CD4-positive, alpha-beta T cell (primary cell): ENCODE results near the gene NATD1. TPM values are rescaled to one million over a fixed set of nuclear protein-coding genes. Genes with fewer than 3 reads are reported as not detected.
A peak's percentile ranks its signal among the peaks of the same experiment; 100 is the strongest.

Source experiments
- ATAC-seq: fragments of 200-7000 bp; cut with Tn5 transposase; one replicate; pipeline ENCODE4 v1.10.0; 2022; ENCODE audit warnings: mild to moderate bottlenecking; ENCODE audit not compliant: poor library complexity
- CTCF ChIA-PET: fragments of 350-600 bp; sonication (Branson Sonifier 250); formaldehyde crosslinking; loops from one replicate; lab custom pipeline; 2021; ENCODE audit warnings: antibody characterized with exemption, inconsistent platforms; lab: Charles Lee
- POLR2A ChIA-PET: fragments of 350-600 bp; sonication (Branson Sonifier 250); formaldehyde crosslinking; loops from one replicate; lab custom pipeline; 2021; ENCODE audit warnings: antibody characterized with exemption, inconsistent platforms; lab: Charles Lee
- DNase-seq, 14 experiments: peaks; one replicate each; pipeline ENCODE4 v3.0.0-alpha.2; 2013 to 2020; ENCODE audit warnings: mixed read lengths in 2 of 14
- H3K27ac ChIP-seq, 2 donors: one replicate each; pipeline versions ENCODE4 v1.5.1 to v1.7.0; 2013; ENCODE audit warnings: low read length in 2 of 2, low read depth in 1 of 2, mild to moderate bottlenecking in 1 of 2
- H3K27me3 ChIP-seq, 2 experiments: 1 replicate in 1 of 2; 2 replicates in 1 of 2; pipeline versions ENCODE4 v1.6.1 to v1.7.0; 2013; ENCODE audit warnings: low read length in 2 of 2, control low read depth in 1 of 2, mild to moderate bottlenecking in 1 of 2, moderate library complexity in 1 of 2; ENCODE audit not compliant: insufficient read depth in 2 of 2, control insufficient read depth in 1 of 2
- H3K36me3 ChIP-seq: one replicate; pipeline ENCODE4 v1.6.1; 2013; ENCODE audit warnings: low read length, control low read depth; ENCODE audit not compliant: insufficient read depth
- H3K4me1 ChIP-seq: one replicate; pipeline ENCODE4 v1.6.1; 2013; ENCODE audit warnings: low read length, control low read depth; ENCODE audit not compliant: insufficient read depth
- H3K4me3 ChIP-seq: one replicate; pipeline ENCODE4 v1.5.1; 2013; ENCODE audit warnings: mild to moderate bottlenecking, low read length, moderate library complexity
- H3K9me3 ChIP-seq, 2 experiments: 1 replicate in 1 of 2; 2 replicates in 1 of 2; pipeline versions ENCODE4 v1.6.1 to v1.7.0; 2013; ENCODE audit warnings: low read length in 2 of 2, mild to moderate bottlenecking in 2 of 2, control low read depth in 1 of 2, moderate library complexity in 1 of 2; ENCODE audit not compliant: control insufficient read depth in 1 of 2, insufficient read depth in 1 of 2
- H3K27ac Mint-ChIP-seq: one replicate; pipeline ENCODE4 v1.8.0; 2020; ENCODE audit warnings: mixed read lengths
- H3K27me3 Mint-ChIP-seq: one replicate; pipeline ENCODE4 v1.8.0; 2021; ENCODE audit warnings: mixed read lengths
- H3K36me3 Mint-ChIP-seq: one replicate; pipeline ENCODE4 v1.8.0; 2021; ENCODE audit warnings: low read depth, mixed read lengths
- H3K4me1 Mint-ChIP-seq: one replicate; pipeline ENCODE4 v1.8.0; 2021; ENCODE audit warnings: low read depth, mixed read lengths
- H3K4me3 Mint-ChIP-seq: one replicate; pipeline ENCODE4 v1.8.0; 2020; ENCODE audit warnings: mild to moderate bottlenecking, mixed read lengths
- H3K9me3 Mint-ChIP-seq: one replicate; pipeline ENCODE4 v1.8.0; 2020; ENCODE audit warnings: mixed read lengths
- CTCF ChIP-seq: fragments of 200-600 bp; IDR thresholded peaks from one replicate; pipeline ENCODE4 v1.8.0; 2022; ENCODE audit warnings: antibody characterized with exemption, mild to moderate bottlenecking
- intact Hi-C, 2 experiments: fragments of 100-400 bp; cut with DNase I in 1 of 2; cut with micrococcal nuclease in 1 of 2; formaldehyde crosslinking; loops; one replicate each; pipeline versions ENCODE4 v1.15.1 to v1.9.0; 2023 to 2025; cut with DNase I, micrococcal nuclease
- total RNA-seq, 174 experiments: library from RNA in 2 of 174; stranded (reverse) in 2 of 174; gene quantifications; one replicate each; pipeline ENCODE4 v1.2.3 and lab custom pipeline; 2021 to 2026

NATD1 gene
- total RNA-seq, 2 experiments from 2014 or later, result 5.9 to 6.1 TPM

DNA sequence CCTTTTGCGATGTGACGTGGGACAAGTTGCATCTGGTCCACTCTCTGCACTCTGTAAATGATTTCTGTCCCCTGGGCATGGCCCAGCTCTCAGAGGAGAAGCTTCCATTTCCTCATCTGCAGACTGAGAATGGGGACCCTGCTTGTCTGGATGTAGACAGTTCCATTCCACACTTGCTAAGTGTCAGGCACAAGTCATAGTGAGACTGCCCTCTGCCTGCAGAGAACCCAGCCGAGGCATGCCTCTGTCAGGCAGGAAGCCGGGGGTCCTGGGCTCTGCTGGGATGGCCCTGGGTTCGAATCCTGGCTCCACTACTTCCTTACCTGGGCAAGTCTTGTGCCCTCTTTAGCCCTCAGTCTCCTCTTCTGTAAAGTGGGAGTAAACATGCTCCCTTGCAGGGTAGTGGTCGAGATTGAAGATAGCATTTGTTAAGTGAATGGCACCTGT lies 35.4 kb upstream of the NATD1 start:
- POLR2A ChIA-PET, result interaction anchor here (0.7 to 3.0 kb wide), 4 partner anchors 11 to 245 kb away, joined by 3 to 36 read pairs (median 6); partner anchors contain the start of genes NATD1 and USP22
- peak overlapping the region; percentile 74 for H3K4me3 Mint-ChIP-seq
- Histone ChIP-seq H3K4me1 (peaks cover 71% of the 10 kb centered on the region), H3K36me3 (no peaks in the 10 kb centered on the region), H3K27me3 (no peaks in the 10 kb centered on the region), H3K4me3 (peak overlapping the region; percentile 98), H3K27ac (peak overlapping the region; percentile 87 to 94), H3K9me3 (peaks cover 0 to 30% of the 10 kb centered on the region in 2 experiments)
- no peaks in the 10 kb centered on the region for H3K9me3 Mint-ChIP-seq
- intact Hi-C loops, result loop anchor here (1.0 to 10.0 kb wide), 5 partner anchors 10 to 1134 kb away; partner anchors contain the start of genes NATD1 (in 1 of the 2) and USP22 (in 1 of the 2)
- H3K27ac Mint-ChIP-seq, result peak overlapping the region; percentile 98
- H3K36me3 Mint-ChIP-seq, result peaks cover 16% of the 10 kb centered on the region
- H3K4me1 Mint-ChIP-seq, result peaks cover 54% of the 10 kb centered on the region
- CTCF ChIA-PET, result interaction anchor here (0.9 to 2.6 kb wide), 5 partner anchors 9 to 245 kb away, joined by 3 to 16 read pairs (median 5); partner anchors contain the start of gene USP22
- peaks cover 8% of the 10 kb centered on the region for H3K27me3 Mint-ChIP-seq
- ATAC-seq (no peak), DNase-seq (peak in 4 of 14 experiments; percentile 45 to 56 (median 49))
- no peak for TF ChIP-seq CTCF

GRCh38 chr17:21287703-21288449 lies 34.7 kb upstream of the NATD1 start:
- ChIA-PET CTCF (interaction anchor here (0.9 to 2.6 kb wide), 7 partner anchors 8 to 244 kb away, joined by 3 to 16 read pairs (median 5); partner anchors contain the start of gene USP22), POLR2A (interaction anchor here (0.7 to 3.0 kb wide), 4 partner anchors 10 to 245 kb away, joined by 3 to 36 read pairs (median 6); partner anchors contain the start of genes NATD1 and USP22)
- peaks cover 55% of the 10 kb centered on the region for H3K4me1 Mint-ChIP-seq
- peaks cover 7% of the 10 kb centered on the region for H3K27me3 Mint-ChIP-seq
- DNase-seq, result peak; percentile 86 to 99 (median 94)
- H3K4me1 ChIP-seq, result peaks cover 71% of the 10 kb centered on the region
- peaks cover 16% of the 10 kb centered on the region for H3K36me3 Mint-ChIP-seq
- peak overlapping the region; percentile 98 for H3K27ac Mint-ChIP-seq
- H3K4me3 Mint-ChIP-seq, result peak overlapping the region; percentile 98
- no peaks in the 10 kb centered on the region for H3K36me3 ChIP-seq
- H3K4me3 ChIP-seq, result peak overlapping the region; percentile 98
- H3K9me3 ChIP-seq, result peaks cover 0 to 22% of the 10 kb centered on the region in 2 experiments
- peak overlapping the region; percentile 87 to 94 for H3K27ac ChIP-seq
- no peaks in the 10 kb centered on the region for H3K27me3 ChIP-seq
- intact Hi-C loops, result loop anchor here (1.0 to 10.0 kb wide), 6 partner anchors 10 to 1133 kb away; partner anchors contain the start of genes NATD1 (in 1 of the 2) and USP22 (in 1 of the 2)
- H3K9me3 Mint-ChIP-seq, result no peaks in the 10 kb centered on the region
- TF ChIP-seq CTCF, result no peak
- peak; percentile 69 for ATAC-seq

- peak overlapping the region; percentile 98 for H3K27ac Mint-ChIP-seq
- peak overlapping the region; percentile 98 for H3K4me3 ChIP-seq
- H3K27me3 ChIP-seq, result no peaks in the 10 kb centered on the region
- peaks cover 9% of the 10 kb centered on the region for H3K36me3 Mint-ChIP-seq
- no peaks in the 10 kb centered on the region for H3K27me3 Mint-ChIP-seq
- no peak for ATAC-seq
- peaks cover 54% of the 10 kb centered on the region for H3K4me1 Mint-ChIP-seq
- peaks cover 70% of the 10 kb centered on the region for H3K4me1 ChIP-seq
- H3K36me3 ChIP-seq, result no peaks in the 10 kb centered on the region
- H3K9me3 ChIP-seq, result peaks cover 0 to 15% of the 10 kb centered on the region in 2 experiments
- no peaks in the 10 kb centered on the region for H3K9me3 Mint-ChIP-seq
- CTCF ChIA-PET, result interaction anchor here (1.3 to 2.6 kb wide), 6 partner anchors 8 to 244 kb away, joined by 3 to 16 read pairs (median 6); partner anchors contain the start of gene USP22
- peak overlapping the region; percentile 87 to 94 for H3K27ac ChIP-seq
- peak in 1 of 14 experiments; percentile 56 for DNase-seq
- POLR2A ChIA-PET, result interaction anchor here (1.3 to 3.0 kb wide), 4 partner anchors 9 to 244 kb away, joined by 4 to 36 read pairs (median 10); partner anchors contain the start of genes NATD1 and USP22
- intact Hi-C loops, result loop anchor here (2.0 to 10.0 kb wide), 4 partner anchors 35 to 1132 kb away; partner anchors contain the start of genes NATD1 (in 1 of the 2) and USP22 (in 1 of the 2)
- TF ChIP-seq CTCF, result no peak
- peak overlapping the region; percentile 98 for H3K4me3 Mint-ChIP-seq
Observed at GRCh38 chr17:21286909-21287702, 33.9 kb upstream of the NATD1 start.
